Activated CD4-positive, CD25-positive, alpha-beta regulatory T cell treated with anti-CD3 and anti-CD28 coated beads, Interleukin-2, amount 50 U/mL, for 16 hours (primary cell): ENCODE data around the gene ADAMTS3.

Experiments used
- DNase-seq: peaks from one replicate; pipeline ENCODE4 v3.0.0-alpha.2; 2020; ENCODE audit warnings: low read depth, low spot score

Gene ADAMTS3

DNA sequence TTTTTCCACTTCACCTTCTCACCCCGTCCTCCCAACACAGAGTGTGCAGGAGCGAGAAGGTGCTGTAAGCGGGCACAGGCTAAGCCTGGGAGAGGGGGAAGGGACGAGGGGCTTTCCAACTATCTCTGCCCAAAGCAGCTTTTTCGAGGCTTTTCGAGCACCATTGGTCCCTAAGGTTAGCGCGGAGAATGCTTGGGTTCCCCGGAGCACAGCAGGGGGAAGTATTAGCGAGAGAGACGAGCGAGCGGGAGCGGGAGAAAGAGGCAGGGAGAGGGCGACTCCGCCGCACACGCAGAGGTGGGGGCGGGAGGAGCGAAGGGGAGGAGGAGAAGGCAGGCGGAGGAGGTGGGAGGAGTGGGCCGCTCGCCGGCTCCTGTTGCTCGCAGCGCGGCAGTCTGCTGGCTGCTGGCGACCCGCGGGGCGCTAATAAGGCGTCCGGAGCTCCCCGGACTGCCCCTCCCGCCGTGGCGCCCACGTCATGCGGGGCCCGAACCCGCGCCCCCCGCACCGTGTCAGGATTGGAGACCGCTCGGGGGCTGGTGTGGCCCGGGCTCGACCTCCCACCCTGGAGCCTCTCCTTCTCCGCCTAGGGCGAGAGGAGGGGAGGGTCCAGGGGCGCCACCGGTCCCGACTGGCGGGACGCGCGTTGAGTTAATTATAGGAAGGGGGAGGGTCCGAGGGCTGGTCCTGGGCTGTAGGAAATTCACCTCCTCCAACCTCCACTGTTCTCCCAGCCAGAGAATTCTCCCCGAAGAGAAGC, at the start of gene ADAMTS3:
TSS of gene ADAMTS3 (minus strand) at position 263 of the 760 bp plus-strand sequence. CDS start 459 bp downstream, outside the sequence.
- DNase-seq, result no peak

DNA sequence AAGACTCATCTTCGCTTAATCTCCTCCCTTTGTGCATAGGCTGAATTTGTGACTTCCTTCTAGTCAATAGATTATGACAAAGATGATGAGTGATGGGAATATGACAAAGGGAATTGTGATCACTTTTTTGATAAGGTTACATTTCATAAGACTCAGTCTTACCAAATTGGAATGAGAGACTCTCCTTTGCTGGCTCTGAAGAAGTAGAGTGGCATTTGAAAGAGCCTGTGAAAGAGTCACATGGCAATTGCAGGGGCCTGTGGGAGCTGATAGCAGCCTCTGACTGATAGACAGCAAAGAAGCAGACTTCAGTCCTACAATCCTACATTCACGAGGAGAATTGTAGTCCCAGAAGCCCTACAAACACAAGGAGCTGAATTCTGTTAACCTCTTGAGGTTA, 44.9 kb upstream of the ADAMTS3 start:
- DNase-seq, result no peak

DNA sequence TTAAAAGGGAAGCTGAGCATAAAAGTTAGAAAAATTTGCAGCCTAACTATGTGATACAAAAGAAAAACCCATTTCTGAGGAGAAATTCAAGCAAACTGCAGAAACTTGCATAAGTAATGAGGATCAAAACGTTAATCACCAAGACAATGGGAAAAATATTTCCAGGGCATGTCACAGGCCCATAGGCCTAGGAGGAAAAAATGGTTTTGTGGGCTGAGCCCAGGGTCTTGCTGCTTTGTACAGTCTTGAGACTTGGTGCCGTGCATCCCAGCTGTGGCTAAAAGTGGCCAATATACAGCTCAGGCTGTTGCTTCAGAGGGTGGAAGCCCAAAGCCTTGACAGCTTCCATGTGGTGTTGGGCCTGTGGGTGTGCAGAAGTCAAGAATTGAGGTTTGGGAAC, 37.7 kb upstream of the ADAMTS3 start:
- no peak for DNase-seq

DNA sequence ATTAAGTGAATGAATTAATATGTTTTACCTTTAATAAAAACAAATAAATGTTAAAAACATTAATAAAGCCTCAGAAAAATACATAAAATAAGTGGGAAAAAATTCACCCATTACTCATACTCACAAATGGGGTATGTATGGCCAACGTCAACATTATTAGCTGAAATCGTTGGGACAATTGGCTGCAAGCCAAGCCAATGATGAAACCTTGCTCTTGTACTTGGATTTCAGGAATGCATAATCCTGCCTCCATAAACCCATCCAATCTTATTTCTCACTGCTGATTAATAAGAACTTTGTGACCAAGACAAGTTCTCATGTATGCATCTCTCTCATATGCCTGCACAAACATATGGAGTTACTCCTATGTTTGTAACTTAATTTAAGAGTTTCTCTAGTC, 35.3 kb upstream of the ADAMTS3 start:
- DNase-seq, result no peak

DNA sequence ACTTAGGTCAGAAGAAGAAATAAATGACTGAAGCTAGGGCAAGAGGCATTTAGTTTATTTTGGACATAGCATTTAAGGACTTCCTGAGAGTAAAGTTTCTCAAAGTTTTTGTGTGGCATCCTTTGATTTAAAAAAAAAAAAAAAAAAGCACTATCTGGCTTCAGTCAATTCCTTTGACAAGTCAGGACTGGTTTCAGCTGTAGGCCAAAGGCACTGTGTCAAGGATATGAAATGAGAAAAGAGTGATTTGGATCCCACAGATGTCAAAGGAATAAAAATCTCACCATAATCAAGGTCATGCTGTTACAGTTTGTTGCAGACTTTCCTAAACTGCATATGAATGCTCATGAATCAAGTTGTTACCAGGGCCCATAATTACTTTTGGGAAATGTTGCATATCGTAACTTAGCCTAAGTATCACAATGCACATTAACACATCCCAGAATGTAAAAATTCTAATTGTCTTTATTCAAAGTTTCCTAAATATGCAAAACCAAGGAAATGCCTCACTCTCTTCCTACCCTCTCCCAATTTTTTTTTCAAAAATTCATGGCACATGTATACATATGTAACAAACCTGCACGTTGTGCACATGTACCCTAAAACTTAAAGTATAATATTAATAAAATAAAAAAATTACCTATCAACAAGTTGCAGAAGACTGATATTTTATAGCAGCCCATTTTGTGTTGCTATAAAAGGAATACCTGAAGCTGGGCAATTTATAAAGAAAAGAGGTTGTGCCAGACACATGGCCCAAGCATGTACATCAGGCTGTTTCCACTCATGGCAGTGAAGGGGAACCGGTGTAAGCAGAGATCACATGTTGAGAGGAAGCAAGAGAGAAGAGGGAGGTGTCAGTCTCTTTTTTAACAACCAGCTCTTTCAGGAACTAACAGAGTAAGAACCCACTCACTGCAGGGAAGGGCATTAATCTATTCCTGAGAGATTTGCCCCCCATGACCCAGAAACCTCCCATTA, 33.7 kb upstream of the ADAMTS3 start:
- DNase-seq, result no peak

DNA sequence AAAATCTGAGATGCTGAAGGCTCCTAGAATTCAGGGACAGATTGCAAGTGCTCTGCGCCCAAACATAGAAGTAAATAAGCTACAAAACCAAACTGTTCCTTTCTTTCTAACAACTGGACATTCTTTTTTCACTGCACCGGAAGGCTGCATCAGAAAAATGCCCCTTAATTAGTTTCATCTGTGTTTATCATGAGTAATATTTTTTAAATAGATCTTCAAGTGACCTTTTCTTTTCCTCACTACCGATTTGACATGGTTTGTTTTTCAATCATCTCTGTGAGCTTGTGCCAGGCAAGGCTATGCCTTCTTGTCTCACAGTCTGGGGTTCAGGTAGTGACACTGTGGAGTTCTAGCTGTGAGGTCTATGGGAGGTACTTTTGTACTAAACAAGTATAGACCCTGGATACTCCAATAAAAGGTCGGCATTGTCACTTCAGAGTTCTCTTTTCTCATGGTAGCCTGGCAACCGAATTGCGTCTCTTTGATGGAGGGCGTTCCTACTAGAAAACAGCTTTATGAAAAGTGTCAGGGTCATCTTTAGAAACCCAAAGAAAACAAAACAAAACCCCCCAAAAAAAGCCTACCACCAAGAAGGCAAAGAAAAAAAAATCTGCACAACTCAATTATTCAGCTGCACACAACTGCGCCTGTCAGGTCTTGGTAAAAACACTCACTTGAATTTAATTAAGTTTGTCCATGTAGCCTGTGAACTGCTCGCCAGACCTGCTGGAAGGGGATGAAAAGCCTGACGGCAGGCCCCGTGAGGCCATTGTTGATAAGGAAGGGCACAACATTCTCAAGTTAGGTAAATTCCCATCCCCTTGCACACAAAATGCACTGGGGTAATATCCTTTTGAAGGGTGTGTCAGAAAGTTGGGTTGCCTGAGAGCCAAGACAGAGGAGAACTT, 22.8 kb upstream of the ADAMTS3 start:
- DNase-seq, result no peak

DNA sequence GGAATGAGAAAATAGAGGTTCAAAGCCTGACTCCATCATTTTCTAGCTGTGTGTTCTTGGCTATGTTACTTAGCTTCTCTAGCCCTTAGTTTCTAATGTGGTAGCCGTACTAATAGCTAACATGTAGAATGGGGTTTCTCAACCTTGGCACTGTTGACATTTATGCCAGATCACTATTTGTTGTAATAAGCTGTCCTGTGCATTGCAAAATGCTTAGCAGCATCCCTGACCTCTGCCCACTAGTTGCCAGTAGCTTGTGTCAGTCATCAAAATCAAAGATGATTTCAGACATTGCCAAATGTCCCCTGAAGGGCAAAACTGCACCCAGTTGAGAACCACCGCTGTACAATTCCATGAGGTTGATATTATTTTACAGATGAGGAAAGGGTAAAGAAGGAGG, 18.3 kb upstream of the ADAMTS3 start:
- DNase-seq, result no peak

DNA sequence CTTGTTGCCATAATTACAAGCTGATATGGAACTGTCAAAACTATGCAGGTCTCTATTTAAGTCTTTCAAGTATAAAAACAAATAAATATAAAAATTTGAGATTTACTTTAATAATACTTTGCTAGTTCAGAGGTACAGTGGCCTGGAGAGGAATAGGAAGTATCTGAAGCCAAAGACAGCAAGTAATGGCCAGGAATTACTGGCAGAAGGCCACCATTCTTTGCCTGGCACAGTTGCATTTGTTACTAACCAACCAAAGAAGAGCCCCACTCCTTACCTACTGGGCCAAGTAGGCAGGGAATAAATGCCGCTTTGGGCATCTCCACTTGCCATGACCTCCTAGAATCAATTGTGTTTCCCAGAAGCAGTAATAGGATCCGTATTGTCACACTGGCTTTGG, 13.8 kb upstream of the ADAMTS3 start:
- no peak for DNase-seq

DNA sequence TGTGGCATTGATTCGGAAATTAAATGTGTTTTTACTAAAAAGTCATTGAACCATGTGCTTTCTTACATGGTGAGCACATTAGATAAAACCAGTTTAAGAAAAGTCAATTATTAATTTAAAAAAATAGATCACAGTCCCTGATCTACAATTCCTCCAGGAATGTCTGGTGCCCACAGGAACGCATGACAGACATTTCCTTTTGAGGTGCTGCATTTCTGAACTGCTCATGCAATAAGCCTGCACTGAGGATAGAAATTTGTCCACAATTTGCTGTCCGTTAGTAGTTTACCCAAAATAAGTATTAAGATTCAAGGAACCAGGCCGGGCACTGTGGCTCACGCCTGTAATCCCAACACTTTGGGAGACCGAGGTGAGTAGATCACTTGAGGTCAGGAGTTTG, 8.2 kb upstream of the ADAMTS3 start:
- DNase-seq, result no peak

DNA sequence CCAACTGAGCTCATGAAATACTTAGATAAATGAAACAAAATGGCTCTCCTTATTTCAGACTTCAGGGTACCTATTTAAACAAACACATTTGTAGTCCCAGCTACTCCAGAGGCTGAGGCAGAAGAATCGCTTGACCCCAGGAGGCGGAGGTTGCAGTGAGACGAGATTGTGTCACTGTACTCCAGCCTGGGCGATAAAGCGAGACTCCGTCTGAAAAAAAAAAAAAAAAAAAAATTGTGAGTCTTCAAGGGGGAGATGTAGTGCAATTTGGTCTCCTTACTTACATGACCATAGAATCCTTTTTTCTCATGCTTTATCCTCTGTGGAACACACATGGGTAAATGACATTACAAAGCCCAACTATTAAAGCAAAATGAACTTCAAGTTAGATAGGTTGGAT, 2.3 kb upstream of the ADAMTS3 start:
- DNase-seq, result no peak

DNA sequence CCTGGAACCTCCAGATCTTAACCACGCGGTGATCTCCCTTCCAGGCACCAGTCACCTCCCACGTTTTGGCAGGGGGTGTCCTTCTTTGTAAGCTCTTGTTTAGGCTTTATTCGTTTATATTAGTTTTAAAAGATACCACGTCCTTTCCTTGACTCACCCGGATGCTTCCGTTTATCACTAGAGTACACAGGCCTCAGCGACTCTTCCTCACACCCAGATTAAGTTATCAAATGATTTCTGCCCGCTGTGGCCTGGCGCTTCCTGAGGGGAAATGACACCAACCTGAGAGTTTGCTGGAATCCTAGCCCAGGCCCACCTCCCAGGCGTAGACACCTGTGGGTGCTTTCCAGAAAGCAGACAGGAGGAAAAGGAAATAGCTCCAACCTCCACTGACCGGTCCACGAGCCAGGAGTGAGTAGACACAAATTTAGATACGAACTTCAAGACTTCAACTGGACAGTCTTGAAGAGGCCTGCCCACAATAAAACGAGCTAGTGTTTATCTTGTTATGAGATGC, 756 bp upstream of the ADAMTS3 start:
- DNase-seq, result no peak

DNA sequence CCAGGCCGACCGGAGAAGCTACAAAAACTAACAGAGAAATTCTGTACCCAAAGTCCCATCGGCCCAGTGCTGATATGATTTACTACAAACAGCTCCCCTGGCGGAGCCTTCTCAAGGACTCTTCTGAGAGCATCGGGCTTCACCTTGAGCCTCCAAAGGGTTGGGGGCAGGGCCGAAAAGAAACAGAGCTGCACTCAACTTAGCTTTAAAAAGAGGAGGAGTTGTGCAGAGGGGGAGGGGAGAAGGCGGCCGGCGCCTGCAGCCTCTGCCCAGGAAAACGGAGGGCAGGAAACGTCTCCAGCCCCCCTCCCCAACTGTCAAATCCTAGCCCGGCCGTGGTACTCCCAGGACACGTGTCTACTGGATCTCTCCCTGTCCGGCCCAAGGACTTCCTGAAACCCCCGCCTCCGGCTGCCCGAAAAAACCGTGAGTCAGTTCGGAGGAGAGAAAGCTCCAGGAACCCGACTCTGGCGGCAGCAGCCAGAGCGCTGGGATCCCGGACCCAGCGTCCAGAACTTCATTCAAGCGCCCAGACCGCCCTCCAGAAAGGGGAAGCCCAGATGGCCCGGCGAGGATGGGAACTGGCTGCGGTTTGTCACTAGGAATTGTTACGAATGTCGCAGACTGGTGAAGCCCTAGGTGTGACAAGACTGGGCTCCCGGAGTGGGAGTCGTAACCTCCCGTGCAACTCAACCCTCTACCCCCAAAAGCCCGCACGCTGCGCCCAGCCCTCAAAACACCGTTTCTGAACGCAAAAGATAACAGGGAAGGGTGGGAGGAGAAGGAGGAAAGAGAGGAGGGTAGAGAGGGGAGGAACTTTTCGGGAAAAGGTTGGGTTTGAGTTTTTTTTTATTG, 973 bp downstream of the ADAMTS3 start:
- no peak for DNase-seq

DNA sequence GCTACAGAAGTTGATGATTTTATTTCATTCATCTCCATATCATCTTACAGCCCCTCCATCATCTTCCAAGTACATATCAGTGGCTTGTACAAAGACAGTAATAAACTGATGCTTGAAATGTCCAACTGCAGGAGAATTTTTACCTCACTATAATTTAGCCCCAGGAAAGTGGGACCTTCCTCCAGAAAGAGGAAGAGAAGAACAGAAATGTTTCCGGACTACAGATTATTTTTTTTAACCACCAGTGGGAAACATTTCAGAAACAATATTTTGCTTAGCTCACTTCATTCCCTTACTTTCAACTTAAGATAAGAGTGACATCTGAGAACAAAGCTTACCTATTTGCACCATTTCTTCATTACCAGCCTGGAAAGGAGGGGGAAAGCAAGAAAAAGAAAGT, 2.0 kb downstream of the ADAMTS3 start:
- DNase-seq, result no peak

DNA sequence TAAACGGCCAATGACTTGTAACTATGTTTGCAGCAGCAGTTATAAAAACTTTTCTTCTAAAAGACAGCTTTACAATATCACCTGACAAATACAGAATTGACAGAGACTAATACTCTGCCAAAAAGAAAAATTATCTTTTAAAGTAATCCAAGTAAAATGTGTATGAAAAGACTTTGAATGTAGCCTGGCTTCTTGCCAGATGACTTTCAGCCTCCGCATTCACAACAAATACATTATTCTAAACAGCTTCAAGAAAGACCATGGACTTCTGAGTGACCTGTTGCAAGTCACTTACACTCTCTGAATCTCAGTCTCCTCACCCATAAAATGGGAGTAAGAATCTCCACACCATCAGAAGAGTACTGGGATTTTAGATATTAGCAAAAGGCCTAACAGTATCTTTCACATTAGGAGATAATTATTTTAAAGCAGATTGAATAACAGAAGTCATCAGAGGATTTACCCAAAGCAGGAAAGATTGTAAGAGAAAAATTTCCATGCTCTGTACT, 2.5 kb downstream of the ADAMTS3 start:
- no peak for DNase-seq

DNA sequence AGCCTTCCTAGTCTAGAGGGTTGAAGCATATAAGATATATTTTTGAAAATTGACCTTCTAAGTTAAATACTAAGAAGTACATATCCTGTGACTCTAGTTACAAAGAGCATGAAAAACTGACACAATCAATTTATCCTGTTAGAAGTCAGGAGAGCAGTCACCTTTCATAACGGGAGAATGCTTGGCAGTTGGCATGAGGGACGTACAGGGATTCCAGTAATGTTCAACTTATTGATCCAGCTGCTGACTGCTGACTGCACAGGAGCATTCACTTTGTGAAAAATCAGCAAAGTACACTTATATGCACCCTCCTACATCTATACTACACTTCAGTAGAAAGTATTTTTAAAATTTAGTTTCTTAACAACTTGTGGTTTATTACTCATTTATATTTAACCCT, 4.2 kb downstream of the ADAMTS3 start:
- no peak for DNase-seq

DNA sequence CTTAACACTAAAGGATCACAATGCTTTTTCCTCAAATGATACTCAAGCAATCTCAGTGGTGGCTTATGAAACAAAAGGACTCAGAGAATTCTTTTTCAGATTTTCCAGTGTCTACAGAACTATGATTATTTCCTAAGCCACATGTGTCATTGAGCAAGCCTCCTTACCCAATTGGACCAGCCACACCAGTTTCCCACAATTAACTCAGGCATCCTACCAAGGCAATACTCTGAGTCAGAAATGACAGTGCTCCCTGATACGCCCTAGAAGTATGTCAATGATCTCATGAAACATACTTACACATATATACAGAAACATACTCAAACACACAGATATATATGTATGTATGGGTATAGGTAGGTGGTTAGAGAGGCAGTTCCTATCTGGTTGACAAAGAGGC, 4.8 kb downstream of the ADAMTS3 start:
- no peak for DNase-seq

DNA sequence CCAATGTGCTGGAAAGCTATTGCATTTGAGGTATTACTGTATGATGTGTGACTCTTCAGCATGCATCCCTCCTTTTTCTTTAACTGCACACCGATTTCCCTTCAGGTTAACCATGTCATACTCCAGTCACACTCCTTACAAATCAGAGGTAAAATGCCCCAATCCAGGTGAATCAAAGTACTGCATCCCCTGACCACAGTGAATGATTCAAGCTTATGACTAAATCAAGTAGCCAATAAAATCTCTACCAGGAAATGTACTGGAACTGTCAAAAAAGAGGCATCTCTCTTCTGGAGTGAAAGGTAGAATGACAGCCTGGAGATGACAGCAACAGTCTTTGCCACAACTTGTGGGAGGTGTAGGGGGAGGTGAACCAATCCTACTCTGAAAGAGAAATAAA, 10.4 kb downstream of the ADAMTS3 start:
- no peak for DNase-seq

DNA sequence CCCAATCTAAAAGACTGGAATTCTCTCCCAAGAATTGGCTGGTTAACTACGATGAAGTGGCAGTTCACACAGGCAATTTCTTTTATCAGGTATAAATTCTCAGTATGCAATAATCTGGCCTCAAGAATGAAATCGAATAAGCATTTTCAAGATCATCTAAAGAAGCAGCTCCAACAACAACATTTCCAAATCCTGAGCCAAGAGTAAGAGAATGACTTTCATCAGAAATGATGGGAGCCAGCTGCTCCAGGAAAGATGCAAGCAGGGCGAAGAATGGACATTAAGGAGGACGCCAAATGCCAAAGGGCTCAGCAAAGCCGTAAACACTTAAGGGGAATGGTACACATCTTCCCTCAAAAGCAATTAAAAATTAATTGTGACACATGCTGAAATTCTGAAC, 12.0 kb downstream of the ADAMTS3 start:
- DNase-seq, result no peak

DNA sequence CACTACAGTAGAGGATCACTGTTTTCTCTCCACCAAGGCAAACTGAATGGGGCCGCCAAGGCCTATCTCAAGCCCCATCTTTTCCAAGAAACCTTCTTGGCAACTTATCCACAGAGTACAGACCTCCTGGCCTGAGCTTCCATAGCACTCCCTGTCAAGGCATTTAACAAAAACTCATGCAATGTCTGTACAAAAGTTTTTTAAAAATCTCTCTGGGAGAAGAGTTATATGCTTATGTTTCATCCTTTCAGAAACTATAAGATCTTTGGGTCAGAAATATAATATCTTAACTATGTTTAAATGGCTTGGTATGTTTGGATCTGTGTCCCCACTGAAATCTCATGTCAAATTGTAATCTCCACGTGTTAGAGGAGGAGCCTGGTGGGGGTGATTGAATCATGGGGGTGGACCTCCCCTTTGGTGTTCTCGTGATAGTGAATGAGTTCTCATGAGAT, 13.6 kb downstream of the ADAMTS3 start:
- DNase-seq, result no peak
